ENCODE results near the gene C16orf46. TPM values are rescaled to one million over a fixed set of nuclear protein-coding genes. Genes with fewer than 3 reads are reported as not detected.

The C16orf46 gene
- total RNA-seq, 1 donor, result 2.2 TPM

GRCh38 chr16:81070979-81071378 is 6.1 kb downstream of the C16orf46 start:
- Histone ChIP-seq H3K9me3 (ENCODE audit: low read depth, low read length) (no peaks in the 10 kb centered on the region), H4K20me1 (ENCODE audit: insufficient read depth, low read length) (no peaks in the 10 kb centered on the region), H3K4me1 (ENCODE audit: insufficient read depth, low read length) (no peaks in the 10 kb centered on the region), H3K27me3 (ENCODE audit: insufficient read depth, low read length) (no peaks in the 10 kb centered on the region), H3K4me3 (ENCODE audit: insufficient read depth, low read length) (no peak overlapping the region), H2AFZ (ENCODE audit: low read length) (no peak overlapping the region), H3K36me3 (ENCODE audit: insufficient read depth, low read length) (no peaks in the 10 kb centered on the region), H3K79me2 (ENCODE audit: insufficient read depth, low read length) (no peaks in the 10 kb centered on the region), H3K27ac (ENCODE audit: low read depth, low read length) (no peak overlapping the region), H3K4me2 (ENCODE audit: insufficient read depth, low read length) (no peak overlapping the region)
- no peak for DNase-seq (ENCODE audit: insufficient read length, low spot score, missing footprints)
- TF ChIP-seq, protein P1, sequence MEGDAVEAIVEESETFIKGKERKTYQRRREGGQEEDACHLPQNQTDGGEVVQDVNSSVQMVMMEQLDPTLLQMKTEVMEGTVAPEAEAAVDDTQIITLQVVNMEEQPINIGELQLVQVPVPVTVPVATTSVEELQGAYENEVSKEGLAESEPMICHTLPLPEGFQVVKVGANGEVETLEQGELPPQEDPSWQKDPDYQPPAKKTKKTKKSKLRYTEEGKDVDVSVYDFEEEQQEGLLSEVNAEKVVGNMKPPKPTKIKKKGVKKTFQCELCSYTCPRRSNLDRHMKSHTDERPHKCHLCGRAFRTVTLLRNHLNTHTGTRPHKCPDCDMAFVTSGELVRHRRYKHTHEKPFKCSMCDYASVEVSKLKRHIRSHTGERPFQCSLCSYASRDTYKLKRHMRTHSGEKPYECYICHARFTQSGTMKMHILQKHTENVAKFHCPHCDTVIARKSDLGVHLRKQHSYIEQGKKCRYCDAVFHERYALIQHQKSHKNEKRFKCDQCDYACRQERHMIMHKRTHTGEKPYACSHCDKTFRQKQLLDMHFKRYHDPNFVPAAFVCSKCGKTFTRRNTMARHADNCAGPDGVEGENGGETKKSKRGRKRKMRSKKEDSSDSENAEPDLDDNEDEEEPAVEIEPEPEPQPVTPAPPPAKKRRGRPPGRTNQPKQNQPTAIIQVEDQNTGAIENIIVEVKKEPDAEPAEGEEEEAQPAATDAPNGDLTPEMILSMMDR (IDR thresholded peaks at IDR 0.05; ENCODE audit: extremely low read depth, low read depth, low read length), result no peak

DNA sequence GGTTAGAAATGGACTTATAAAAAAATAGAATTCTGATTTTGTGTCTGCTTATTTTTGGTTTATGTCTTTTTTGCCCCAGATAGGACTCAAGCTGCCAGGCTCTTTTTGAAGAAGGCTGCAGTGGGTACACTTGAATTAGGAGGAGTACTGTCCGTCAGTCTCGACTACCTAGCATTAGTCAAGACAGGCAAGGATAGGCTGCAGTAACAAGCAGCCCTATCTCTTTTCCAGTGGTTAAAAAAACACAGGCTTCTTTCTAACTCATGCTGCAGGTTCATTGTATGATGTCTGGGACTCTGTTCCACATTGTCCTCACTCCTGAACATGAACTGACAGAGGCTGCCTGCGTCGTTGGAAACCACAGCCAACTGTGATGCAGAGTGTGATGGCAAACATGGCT is 8.0 kb downstream of the C16orf46 start:
- H3K9me3 ChIP-seq (ENCODE audit: low read depth, low read length), result no peaks in the 10 kb centered on the region
- no peaks in the 10 kb centered on the region for H3K27me3 ChIP-seq (ENCODE audit: insufficient read depth, low read length)
- H4K20me1 ChIP-seq (ENCODE audit: insufficient read depth, low read length), result no peaks in the 10 kb centered on the region
- no peak overlapping the region for H3K4me3 ChIP-seq (ENCODE audit: insufficient read depth, low read length)
- no peak overlapping the region for H2AFZ ChIP-seq (ENCODE audit: low read length)
- H3K27ac ChIP-seq (ENCODE audit: low read depth, low read length), result no peak overlapping the region
- no peak overlapping the region for H3K4me2 ChIP-seq (ENCODE audit: insufficient read depth, low read length)
- DNase-seq (ENCODE audit: insufficient read length, low spot score, missing footprints), result no peak
- H3K79me2 ChIP-seq (ENCODE audit: insufficient read depth, low read length), result no peaks in the 10 kb centered on the region
- TF ChIP-seq, protein P1 (IDR thresholded peaks at IDR 0.05; ENCODE audit: extremely low read depth, low read depth, low read length), result no peak
- H3K36me3 ChIP-seq (ENCODE audit: insufficient read depth, low read length), result no peaks in the 10 kb centered on the region
- H3K4me1 ChIP-seq (ENCODE audit: insufficient read depth, low read length), result no peaks in the 10 kb centered on the region

GRCh38 chr16:81067166-81067565 is 9.9 kb downstream of the C16orf46 start:
- no peak for DNase-seq (ENCODE audit: insufficient read length, low spot score, missing footprints)
- no peak overlapping the region for H3K4me3 ChIP-seq (ENCODE audit: insufficient read depth, low read length)
- no peaks in the 10 kb centered on the region for H4K20me1 ChIP-seq (ENCODE audit: insufficient read depth, low read length)
- H3K4me2 ChIP-seq (ENCODE audit: insufficient read depth, low read length), result no peak overlapping the region
- no peaks in the 10 kb centered on the region for H3K9me3 ChIP-seq (ENCODE audit: low read depth, low read length)
- TF ChIP-seq, protein P1 (IDR thresholded peaks at IDR 0.05; ENCODE audit: extremely low read depth, low read depth, low read length), result no peak
- no peak overlapping the region for H2AFZ ChIP-seq (ENCODE audit: low read length)
- no peaks in the 10 kb centered on the region for H3K4me1 ChIP-seq (ENCODE audit: insufficient read depth, low read length)
- no peaks in the 10 kb centered on the region for H3K36me3 ChIP-seq (ENCODE audit: insufficient read depth, low read length)
- no peaks in the 10 kb centered on the region for H3K27me3 ChIP-seq (ENCODE audit: insufficient read depth, low read length)
- H3K27ac ChIP-seq (ENCODE audit: low read depth, low read length), result no peak overlapping the region
- no peaks in the 10 kb centered on the region for H3K79me2 ChIP-seq (ENCODE audit: insufficient read depth, low read length)

GRCh38 chr16:81066681-81067080 is 10.4 kb downstream of the C16orf46 start:
- no peaks in the 10 kb centered on the region for H4K20me1 ChIP-seq (ENCODE audit: insufficient read depth, low read length)

More at GRCh38 chr16:81066681-81067080, 10.4 kb downstream of the C16orf46 start:
- H3K27me3 ChIP-seq (ENCODE audit: insufficient read depth, low read length), result no peaks in the 10 kb centered on the region
- no peak overlapping the region for H3K27ac ChIP-seq (ENCODE audit: low read depth, low read length)
- H3K4me2 ChIP-seq (ENCODE audit: insufficient read depth, low read length), result no peak overlapping the region
- H3K36me3 ChIP-seq (ENCODE audit: insufficient read depth, low read length), result no peaks in the 10 kb centered on the region
- TF ChIP-seq, protein P1 (IDR thresholded peaks at IDR 0.05; ENCODE audit: extremely low read depth, low read depth, low read length), result no peak
- DNase-seq (ENCODE audit: insufficient read length, low spot score, missing footprints), result no peak
- no peaks in the 10 kb centered on the region for H3K9me3 ChIP-seq (ENCODE audit: low read depth, low read length)
- H3K79me2 ChIP-seq (ENCODE audit: insufficient read depth, low read length), result no peaks in the 10 kb centered on the region
- no peak overlapping the region for H2AFZ ChIP-seq (ENCODE audit: low read length)
- H3K4me3 ChIP-seq (ENCODE audit: insufficient read depth, low read length), result no peak overlapping the region
- H3K4me1 ChIP-seq (ENCODE audit: insufficient read depth, low read length), result no peaks in the 10 kb centered on the region

Measured in osteoblast (primary cell).